GM19025 (cell line): Measurements from ENCODE around the gene USP13.

Source experiments
- ATAC-seq: cut with Tn5 transposase; IDR thresholded peaks from one replicate; pipeline ENCODE4 v1.9.1; 2021; ENCODE audit warnings: mild to moderate bottlenecking, low read depth, moderate library complexity; ENCODE audit not compliant: unreplicated experiment

USP13 gene

DNA sequence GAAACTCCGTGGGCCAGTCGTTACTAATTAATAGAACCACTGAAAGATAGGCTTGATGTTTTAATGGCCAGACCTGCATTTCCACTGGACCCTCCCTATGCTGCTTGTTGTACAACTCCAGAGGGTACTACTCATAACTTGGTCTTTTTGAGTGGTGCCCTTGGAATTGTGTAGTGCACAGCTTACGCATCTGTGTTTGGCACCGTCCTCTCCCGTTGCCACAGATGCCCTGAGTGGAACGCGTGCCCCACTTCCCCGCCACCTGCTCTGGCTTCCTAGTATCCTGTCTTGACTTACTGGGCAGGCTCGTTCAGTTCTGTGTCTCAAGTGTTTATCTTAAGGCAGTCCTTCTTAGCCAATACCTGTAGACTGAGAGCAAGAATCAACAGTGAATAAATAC is 78.7 kb downstream of the USP13 start:
- no peak for ATAC-seq

DNA sequence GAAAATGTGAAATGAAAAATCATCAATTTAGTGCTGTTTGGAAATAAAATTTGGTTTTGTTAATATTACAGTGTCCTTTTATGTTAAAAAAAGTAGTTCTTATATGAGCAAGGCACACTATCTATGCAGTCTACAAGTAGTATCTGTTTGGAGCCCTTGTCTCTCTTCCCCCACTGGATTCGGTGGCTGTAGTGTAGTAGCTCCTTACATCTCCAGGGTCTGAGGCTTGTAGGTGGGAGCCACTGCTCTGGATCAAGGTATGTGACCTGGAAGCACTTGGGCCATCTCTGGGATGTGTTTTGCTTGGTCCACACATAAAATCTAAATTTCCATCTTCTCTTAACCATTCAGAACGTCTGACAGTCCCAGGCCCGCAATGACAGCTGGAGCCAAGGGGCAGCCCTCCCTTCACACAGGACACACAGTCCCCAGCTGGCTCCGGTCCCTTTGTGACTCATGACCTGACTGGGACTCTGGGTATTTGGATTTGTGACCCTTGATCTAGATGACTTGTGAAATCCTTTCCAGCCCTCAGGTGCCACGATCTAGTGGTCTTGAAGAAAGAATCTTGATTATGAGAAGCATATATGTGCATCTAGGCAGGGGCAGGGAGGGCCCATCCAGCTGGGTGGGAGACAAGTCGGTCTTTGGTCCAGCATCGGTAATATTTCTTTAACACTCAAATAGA is 80.0 kb downstream of the USP13 start:
- no peak for ATAC-seq

DNA sequence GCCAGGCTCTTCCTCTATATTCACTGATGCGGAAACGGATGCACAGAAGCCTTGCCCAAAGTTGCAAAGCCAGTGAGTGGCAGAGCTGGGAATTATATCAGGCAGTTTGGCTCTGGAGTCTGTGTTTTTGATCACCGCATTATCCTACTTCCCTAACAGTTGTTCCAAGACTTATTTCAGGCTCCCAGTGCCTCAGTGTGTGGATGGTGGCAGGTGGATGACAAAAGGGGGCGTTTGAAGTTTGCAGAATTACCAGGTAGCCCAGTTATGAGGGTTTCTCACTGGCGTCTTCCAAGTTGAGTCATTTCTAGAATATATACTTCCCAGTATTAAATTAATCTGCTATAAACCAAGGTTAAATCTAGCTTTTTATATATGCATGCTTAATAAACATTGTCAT is 81.0 kb downstream of the USP13 start:
- ATAC-seq, result no peak

DNA sequence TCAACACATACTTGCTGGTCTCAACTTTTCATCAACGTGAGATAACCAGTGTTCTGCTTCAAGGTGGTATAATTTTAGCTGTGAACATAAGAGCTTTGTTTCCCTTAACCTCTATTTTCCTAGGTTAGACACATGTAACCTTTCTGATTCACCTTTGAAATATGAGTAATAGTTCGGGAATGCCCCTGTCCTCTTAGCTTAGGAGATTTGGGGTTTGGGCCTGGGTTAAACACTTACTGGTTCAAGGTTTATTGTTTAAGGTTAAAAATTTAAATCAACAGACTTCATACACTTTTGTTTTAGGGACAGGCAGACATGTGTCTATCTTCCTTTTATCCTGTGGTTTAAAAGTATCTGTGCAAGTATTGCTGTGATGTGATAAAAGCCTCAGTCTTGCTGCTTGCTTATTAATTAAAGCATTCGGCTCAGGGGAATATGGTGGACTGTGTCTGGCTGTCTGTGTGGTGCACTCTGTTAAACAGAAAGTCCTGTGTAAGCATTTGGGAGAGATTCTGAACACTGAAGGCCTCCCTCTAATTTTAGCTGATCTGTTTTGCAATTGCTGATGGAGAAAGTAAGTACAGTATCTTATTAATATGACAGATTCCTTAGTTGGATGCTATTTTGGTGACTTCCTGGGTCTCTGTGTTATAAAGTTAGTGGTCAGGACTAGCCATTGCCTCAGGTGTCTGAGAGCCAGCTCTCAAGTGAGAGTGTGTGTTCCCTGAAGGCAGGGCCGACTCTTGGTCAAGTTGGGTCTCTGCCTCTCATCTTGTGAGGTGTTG is 81.8 kb downstream of the USP13 start:
- no peak for ATAC-seq

DNA sequence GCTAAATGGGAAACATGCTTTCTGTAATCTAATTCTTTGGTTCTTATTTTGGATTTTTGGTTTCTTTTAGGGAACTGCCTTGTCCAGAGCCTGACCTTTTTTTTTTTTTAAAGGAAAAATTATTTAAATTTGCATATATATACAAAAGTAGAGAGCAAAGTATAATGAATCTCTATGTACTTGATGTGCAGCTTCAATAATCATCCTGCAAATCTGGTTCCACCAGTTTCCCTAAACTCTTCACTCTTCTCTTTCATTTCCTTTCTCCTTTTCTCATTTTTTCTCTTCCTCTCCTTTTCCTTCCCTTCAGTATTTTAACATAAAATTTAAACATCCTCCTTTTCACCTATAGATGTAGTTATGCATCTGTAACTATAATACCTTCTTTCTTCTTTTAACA is 82.5 kb downstream of the USP13 start:
- ATAC-seq, result no peak

DNA sequence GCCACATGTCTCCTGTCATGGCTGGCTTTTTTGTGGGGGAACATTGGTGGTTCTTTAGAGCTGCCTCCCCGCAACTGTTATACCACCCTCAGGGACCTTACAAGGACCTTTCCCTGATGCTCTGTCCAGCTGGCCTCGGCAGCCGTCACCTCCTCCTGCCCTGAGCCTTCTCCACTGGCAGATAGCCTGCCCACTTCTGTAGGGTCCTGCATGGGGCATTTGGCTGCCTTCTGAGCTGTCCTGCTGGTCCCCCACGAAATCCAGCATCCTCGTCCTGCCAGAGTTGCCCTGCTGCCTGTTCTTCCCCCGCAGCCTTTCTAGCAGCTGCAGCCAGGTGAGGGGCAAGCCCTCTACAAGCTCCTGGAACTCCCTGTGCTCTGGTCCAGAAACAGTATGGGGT is 86.2 kb downstream of the USP13 start:
- no peak for ATAC-seq

DNA sequence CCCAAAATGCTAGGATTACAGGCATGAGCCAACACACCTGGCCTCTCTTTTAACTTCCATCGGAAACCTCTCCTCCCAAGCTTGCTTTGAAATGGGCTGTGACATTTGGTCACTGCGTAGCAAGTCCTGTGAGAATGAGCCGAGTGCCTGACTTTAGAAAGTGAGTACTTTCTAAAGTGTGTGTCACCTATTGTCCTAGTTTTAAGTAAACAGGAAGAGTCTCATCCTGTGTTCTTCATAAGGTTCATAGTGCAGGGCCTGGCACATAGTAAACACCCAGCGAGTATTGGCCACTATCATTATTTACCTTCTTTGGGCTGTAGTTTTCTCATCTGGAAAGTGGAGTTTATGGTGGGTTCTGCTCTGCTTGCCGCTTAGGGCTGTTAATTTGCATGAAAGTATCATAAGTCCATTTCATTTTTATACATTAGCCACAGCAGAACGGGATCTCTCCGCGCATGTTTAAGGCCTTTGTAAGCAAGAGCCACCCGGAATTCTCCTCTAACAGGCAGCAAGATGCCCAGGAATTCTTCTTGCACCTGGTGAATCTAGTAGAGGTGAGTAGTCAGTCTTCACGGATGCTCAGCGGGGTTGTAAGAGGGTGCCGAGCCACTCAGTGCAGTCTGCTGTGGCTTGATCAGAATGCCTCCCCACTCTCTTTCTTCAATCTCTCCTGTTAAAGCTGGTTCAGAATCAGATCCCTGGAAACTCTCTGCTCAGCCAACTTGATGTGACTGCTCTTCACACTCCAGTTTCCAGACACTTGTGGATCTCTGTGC is 87.2 kb downstream of the USP13 start:
- ATAC-seq, result no peak

DNA sequence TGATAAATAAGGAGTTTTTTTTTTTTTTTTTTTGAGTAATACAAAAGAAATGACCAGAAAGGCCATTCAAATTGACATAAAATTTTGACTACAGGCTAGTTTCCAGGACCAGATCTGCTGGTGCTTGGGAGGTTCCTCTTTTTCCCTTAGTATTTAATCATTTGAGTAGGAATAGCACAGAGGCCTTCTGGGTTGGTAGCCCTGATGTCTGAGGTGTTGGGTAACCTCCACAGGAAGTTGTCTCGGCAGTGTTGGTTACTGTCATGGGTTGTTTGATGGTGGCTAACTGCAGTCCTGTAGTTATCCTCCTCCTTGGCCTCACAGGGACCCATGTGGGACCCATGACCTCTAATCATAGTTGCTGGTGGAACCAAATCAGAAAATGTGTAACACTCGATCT is 91.1 kb downstream of the USP13 start:
- no peak for ATAC-seq

DNA sequence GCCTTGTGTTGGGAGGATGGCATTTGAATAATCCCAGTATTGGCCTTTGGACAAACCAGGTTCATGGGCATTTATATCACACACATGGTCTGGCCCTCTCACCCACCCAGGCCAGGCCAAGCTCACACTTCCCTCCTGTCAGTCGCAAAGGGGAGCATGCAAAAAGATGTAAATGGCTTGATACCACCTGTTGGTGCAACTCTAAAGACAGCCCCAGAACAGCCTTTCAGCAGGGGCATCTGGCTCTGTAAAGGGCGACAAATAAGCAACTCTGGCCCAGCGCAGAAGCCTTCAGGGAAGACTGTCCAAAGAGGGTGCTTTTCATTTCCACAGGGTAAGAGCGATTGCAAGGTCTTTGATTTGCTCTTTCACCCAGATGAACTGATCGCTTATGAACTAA is 91.8 kb downstream of the USP13 start:
- ATAC-seq, result no peak

DNA sequence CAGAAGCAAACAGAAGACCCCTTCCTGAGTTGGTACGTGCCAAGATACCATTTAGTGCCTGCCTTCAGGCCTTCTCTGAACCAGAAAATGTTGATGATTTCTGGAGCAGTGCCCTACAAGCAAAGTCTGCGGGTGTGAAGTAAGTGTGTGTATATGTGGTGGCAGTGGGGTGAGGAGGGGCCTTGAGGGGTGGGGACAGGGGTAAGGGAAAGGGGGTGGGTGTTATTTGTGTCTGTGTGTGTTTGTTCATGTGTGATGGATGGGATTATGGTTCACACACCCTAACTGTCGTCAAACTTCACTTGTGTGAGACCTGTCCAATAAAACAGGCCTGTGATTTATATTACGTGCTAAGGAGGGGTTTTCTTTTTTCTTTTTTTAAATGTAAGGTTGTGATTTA is 92.2 kb downstream of the USP13 start:
- no peak for ATAC-seq

DNA sequence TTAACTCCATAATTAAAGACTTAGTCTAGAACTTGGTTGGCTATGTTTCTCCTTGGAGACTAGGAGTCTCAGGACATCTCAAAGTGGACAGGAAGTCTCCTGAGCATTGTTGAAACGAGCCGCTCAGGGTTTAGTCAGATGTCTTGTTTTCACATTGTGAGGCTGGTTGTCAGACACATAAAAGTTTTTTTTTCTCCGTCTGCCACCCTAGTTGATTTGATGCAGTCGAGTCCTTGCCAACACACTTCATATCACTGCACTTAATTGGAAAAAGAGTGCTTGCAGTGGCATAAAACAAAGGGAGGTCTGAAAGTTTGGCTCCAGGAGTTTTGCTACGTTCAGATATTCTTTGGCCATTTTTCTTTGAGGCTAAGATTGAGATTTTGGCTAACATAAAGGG is 92.9 kb downstream of the USP13 start:
- ATAC-seq, result no peak

DNA sequence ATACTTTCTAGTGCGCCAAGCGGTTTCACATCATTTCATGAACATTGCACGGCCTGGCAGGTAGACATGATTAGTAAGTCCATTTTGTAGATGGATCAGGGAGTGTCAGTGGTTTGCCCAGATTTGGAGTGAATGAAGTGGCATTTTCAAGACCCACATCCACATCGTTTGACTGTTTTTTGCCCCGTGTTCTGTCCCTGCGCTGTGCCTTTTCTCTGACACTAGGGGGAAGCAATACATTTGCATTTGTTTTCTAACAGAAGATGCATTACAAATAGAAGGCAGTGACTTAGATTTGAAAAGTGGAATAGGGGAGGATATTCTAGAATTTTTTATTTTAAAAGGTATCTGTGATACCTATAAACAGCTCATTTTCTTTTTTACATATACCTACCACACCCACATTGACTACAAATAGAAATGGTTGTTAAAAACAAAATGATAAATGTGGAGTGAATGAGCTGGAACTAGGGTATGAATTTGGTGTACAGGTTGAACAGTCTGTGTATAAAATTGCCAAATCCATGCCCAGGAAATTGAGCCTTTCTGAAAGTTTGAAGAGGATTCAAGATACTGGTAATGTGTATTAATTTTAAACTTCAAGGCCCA is 98.0 kb downstream of the USP13 start:
- no peak for ATAC-seq

DNA sequence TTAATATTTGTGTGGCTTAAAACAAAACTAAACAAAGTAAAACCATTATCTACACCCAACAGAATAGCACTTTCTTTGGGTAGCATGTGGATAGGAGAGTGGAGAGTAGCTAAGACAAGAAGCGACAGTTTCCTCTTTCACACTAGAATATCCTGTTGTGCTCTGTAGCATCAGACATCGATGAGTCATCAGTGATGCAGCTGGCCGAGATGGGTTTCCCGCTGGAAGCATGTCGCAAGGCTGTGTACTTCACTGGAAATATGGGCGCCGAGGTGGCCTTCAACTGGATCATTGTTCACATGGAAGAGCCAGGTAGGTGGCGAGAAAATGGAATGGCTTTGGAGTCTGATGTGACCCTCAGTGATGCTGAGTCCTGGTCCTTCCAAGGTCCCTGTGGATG is 108.1 kb downstream of the USP13 start:
- ATAC-seq, result no peak

DNA sequence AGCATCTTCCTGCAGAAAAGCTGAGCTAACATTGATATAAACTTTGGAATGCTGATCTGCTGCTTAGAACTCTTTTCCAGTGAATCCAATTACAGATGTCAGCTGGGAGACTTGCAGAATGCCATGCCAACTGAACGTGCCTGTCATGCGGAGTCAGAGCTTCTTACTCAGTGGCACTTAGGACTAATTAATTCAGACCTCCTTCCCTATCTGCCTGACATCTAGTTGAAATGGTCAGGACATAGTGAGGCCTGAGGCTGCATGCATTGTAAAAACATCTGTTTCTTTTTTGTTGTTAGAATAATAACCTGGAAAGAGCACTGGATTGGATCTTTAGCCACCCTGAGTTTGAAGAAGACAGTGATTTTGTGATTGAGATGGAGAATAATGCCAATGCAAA is 112.6 kb downstream of the USP13 start:
- no peak for ATAC-seq

DNA sequence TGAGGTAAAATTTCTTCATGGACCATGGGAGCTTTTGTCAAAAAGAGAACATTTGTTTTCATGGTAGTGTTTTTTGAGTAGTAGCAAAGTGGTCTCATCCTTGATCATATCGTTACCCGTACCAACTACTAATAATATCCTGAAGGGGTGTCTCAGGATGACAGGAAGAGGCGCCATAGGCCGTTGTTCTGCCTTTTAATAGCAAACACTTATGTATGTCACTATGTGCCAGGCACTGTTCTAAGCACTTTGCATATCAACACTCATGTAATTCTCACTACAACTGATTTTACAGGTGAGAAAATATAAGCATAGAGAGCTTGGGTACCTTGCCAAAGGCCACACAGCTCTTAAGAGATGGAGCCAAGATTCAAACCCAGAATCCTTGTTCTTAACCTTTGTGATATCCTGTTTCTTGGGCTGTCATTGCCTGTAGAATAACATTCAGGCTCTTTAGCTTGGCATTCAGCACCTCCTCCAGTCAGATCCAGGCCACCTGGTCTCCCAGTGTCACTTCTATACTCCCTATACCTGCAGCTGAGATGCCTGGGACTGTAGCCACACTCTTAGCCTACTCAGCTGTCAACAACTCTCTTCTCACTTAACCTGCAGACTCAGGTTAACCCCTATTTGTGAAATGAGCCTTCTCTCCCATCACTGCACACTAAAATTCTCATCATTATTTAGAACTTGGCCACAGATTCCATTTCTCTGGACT is 113.7 kb downstream of the USP13 start:
- no peak for ATAC-seq

DNA sequence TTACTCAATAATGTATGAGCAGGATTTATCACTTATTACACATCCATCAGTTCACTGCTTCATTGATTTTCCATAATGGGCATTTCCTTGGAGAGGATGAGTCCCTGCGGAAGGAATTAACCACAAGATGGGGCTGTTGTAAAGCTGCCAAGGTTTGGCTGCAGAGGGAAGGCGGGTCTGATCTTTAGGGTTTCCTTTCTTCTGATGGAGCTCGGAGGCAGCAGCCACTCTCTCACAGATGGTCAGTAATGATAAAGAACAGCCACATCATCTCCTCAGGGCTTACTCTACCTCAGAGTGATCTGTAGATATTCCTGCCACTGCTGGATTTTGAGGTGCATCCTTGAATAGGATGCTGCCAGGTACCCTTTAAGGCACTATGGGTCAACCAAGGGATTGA is 115.2 kb downstream of the USP13 start:
- no peak for ATAC-seq

DNA sequence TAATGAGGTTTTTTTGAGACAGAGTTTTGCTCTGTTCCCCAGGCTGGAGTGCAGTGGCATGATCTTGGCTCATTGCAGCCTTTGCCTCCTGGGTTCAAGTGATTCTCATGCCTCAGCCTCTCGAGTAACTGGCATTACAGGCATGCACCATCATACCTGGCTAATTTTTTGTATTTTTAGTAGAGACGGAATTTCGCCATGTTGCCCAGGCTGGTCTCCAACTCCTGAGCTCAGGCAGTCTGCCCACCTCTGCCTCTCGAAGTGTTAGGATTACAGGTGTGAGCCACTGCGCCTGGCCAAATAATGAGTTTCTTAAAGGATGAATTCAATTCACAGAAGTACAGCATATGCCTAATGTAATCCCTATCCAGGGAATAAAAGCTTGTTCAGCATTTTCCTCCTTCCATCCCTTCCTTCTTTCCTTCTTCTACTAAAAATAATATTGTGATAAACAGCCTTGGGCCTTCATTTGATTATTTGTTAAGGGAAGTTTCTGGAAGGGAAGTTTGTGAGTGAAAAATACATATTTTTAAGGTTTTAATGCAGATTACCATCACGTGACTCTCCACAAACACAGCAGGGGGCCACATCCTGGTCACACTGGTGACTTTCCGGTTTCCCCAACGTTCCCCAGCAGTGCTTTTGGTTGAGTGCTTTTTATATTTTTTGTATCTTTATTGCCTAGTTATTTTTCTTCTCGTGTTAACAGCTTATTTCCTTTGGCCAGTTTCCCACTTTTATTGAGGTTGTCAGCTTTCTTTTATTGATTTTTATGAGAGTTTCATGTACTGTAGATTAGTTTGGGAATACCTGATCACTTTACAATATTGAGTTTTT is 116.8 kb downstream of the USP13 start:
- ATAC-seq, result no peak

DNA sequence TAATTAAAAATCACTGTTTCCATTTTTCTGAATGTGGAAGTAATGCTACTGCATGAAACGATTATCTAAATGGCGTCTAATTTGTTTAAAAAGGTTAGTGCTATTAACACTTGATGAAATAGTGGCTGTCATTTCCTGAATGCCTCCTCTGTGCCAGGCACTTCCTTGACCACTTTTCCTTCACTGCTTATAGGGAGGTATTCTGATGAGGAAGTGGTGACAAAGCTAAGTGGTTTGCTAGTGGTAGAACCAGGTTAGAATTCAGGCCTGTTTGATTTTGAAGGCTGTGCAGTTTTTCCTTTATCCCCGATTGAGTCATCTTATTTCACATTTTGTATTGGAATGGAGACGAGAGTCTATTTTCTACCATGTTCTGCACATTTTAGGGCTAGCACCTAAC is 119.0 kb downstream of the USP13 start:
- no peak for ATAC-seq

DNA sequence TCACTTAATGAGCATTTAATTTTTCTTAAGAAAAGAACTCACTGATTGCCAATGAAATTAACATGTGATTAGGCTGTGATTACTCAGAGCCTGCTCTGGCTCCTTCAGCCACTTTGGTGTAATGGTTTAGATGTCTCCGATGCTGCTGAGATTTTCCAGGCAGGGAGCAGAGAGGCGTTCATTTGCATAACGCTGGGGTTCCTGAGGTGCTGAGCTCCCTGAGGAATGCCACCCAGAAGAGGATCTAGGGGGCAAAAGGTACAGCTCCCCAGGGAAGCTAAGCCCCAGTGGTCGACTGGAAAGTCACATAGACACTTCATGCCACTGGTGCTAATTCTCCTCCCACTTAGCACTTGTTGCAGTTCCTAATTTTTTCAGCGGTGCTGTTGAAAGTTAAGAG is 119.5 kb downstream of the USP13 start:
- no peak for ATAC-seq
